CD14-positive monocyte (primary cell): Measurements from ENCODE around the gene PIP5K1B. TPM values are rescaled to one million over a fixed set of nuclear protein-coding genes. Genes with fewer than 3 reads are reported as not detected.

Experiments used
- DNase-seq, 3 donors: peaks; one replicate each; pipeline ENCODE4 v3.0.0-alpha.2; 2011 to 2022
- H2AFZ ChIP-seq: 2 replicates; pipeline ENCODE4 v1.6.0; 2012; ENCODE audit warnings: mild to moderate bottlenecking, low read depth, low read length, inconsistent platforms; ENCODE audit not compliant: insufficient read depth, poor library complexity, severe bottlenecking
- H3K27ac ChIP-seq, 2 donors: 1 replicate in 1 of 2; 2 replicates in 1 of 2; pipeline ENCODE4 v1.5.1; 2012 to 2013; ENCODE audit warnings: low read length in 2 of 2, control low read depth in 1 of 2, inconsistent platforms in 1 of 2, low read depth in 1 of 2, mild to moderate bottlenecking in 1 of 2
- H3K27me3 ChIP-seq, 2 donors: one replicate each; pipeline versions ENCODE4 v1.6.0 to v1.6.1; 2011 to 2013; ENCODE audit warnings: low read length in 2 of 2; ENCODE audit not compliant: control insufficient read depth in 2 of 2, insufficient read depth in 2 of 2
- H3K36me3 ChIP-seq, 2 donors: replicated peaks in 1 of 2; 1 replicate in 1 of 2; 2 replicates in 1 of 2; pipeline versions ENCODE4 v1.5.1 to v1.6.1; 2012 to 2013; ENCODE audit warnings: low read length in 2 of 2, control low read depth in 1 of 2, inconsistent platforms in 1 of 2, mild to moderate bottlenecking in 1 of 2; ENCODE audit not compliant: insufficient read depth in 2 of 2, control insufficient read depth in 1 of 2
- H3K4me1 ChIP-seq, 2 donors: 1 replicate in 1 of 2; 2 replicates in 1 of 2; pipeline versions ENCODE4 v1.5.1 to v1.6.1; 2012 to 2013; ENCODE audit warnings: low read length in 2 of 2, control low read depth in 1 of 2, inconsistent platforms in 1 of 2, mild to moderate bottlenecking in 1 of 2, moderate library complexity in 1 of 2; ENCODE audit not compliant: insufficient read depth in 2 of 2, control insufficient read depth in 1 of 2
- H3K4me2 ChIP-seq: replicated peaks from 2 replicates; pipeline ENCODE3; 2012; ENCODE audit warnings: low read length, moderate library complexity, mild to moderate bottlenecking; ENCODE audit not compliant: poor library complexity, severe bottlenecking; ENCODE audit errors: extremely low read depth
- H3K4me3 ChIP-seq, 3 experiments: fragments of 200-600 bp in 1 of 3; sonication (generic) in 1 of 3; replicated peaks in 1 of 3; 1 replicate in 2 of 3; 2 replicates in 1 of 3; pipeline ENCODE4 v1.5.1; 2011 to 2013; ENCODE audit warnings: low read length in 3 of 3, mild to moderate bottlenecking in 3 of 3, control low read depth in 2 of 3, low read depth in 2 of 3, inconsistent platforms in 1 of 3, moderate library complexity in 1 of 3
- H3K79me2 ChIP-seq: 2 replicates; pipeline ENCODE4 v1.6.0; 2012; ENCODE audit warnings: mild to moderate bottlenecking, control low read depth, inconsistent platforms, low read length, moderate library complexity; ENCODE audit not compliant: insufficient read depth
- H3K9ac ChIP-seq: 2 replicates; pipeline ENCODE4 v1.6.0; 2017; ENCODE audit warnings: low read length, mild to moderate bottlenecking; ENCODE audit not compliant: insufficient read depth, poor library complexity, severe bottlenecking
- H3K9me3 ChIP-seq, 2 donors: replicated peaks in 1 of 2; 1 replicate in 1 of 2; 2 replicates in 1 of 2; pipeline versions ENCODE4 v1.5.1 to v1.6.1; 2012 to 2013; ENCODE audit warnings: low read length in 2 of 2, control low read depth in 1 of 2; ENCODE audit not compliant: control insufficient read depth in 1 of 2, insufficient read depth in 1 of 2
- H4K20me1 ChIP-seq: 2 replicates; pipeline ENCODE4 v1.6.0; 2012; ENCODE audit warnings: mild to moderate bottlenecking, low read length, control low read depth, moderate library complexity; ENCODE audit not compliant: insufficient read depth
- H3K27ac Mint-ChIP-seq, 7 donors: one replicate each; pipeline ENCODE4 v1.8.0; 2020; ENCODE audit warnings: mild to moderate bottlenecking in 7 of 7, mixed read lengths in 7 of 7, moderate library complexity in 6 of 7, inconsistent platforms in 2 of 7
- H3K27me3 Mint-ChIP-seq, 3 donors: one replicate each; pipeline ENCODE4 v1.8.0; 2021 to 2022; ENCODE audit warnings: low read depth in 3 of 3, mild to moderate bottlenecking in 3 of 3, mixed read lengths in 3 of 3, moderate library complexity in 3 of 3, inconsistent platforms in 1 of 3
- H3K36me3 Mint-ChIP-seq, 2 donors: one replicate each; pipeline ENCODE4 v1.8.0; 2020; ENCODE audit warnings: mixed read lengths in 2 of 2, inconsistent platforms in 1 of 2, mild to moderate bottlenecking in 1 of 2
- H3K4me1 Mint-ChIP-seq: one replicate; pipeline ENCODE4 v1.8.0; 2020; ENCODE audit warnings: mild to moderate bottlenecking, mixed read lengths
- H3K4me3 Mint-ChIP-seq, 2 donors: one replicate each; pipeline ENCODE4 v1.8.0; 2020; ENCODE audit warnings: mild to moderate bottlenecking in 2 of 2, mixed read lengths in 2 of 2, moderate library complexity in 1 of 2
- H3K9me3 Mint-ChIP-seq, 7 donors: one replicate each; pipeline ENCODE4 v1.8.0; 2020 to 2022; ENCODE audit warnings: mixed read lengths in 7 of 7, mild to moderate bottlenecking in 6 of 7, moderate library complexity in 6 of 7, inconsistent platforms in 2 of 7
- CTCF ChIP-seq: fragments of 200-600 bp; IDR thresholded peaks from one replicate; pipeline ENCODE4 v1.8.0; 2022; ENCODE audit warnings: antibody characterized with exemption, mild to moderate bottlenecking
- WGBS: methylation state at CpG from one replicate; pipeline ENCODE4 v1.1.5; 2013; ENCODE audit warnings: missing lambda C conversion rate; ENCODE audit not compliant: insufficient coverage; 5-methylcytosine and 5-hydroxymethylcytosine counted together
- intact Hi-C, 2 donors: fragments of 100-400 bp; cut with micrococcal nuclease; formaldehyde crosslinking; loops; one replicate each; pipeline versions ENCODE4 v1.15.0 to v1.15.1; 2023
- polyA plus RNA-seq, 3 donors: library from polyadenylated mRNA; depleted of rRNA in 1 of 3; unstranded in 2 of 3; stranded (reverse) in 1 of 3; fragments of 300-500 nt in 2 of 3; fragments of >200 nt in 1 of 3; fragmentation: Illumina TruSeq in 2 of 3; gene quantifications; 1 replicate in 2 of 3; 2 replicates in 1 of 3; pipeline ENCODE4 v1.2.3, GENCODE V29; 2012 to 2021

Gene PIP5K1B
- polyA plus RNA-seq, 3 donors = 0.18 to 4.1 (median 0.87) TPM

GRCh38 chr9:69016191-69017096, 311.4 kb downstream of the PIP5K1B start:
- Mint-ChIP-seq H3K27ac (no peak overlapping the region), H3K4me3 (no peak overlapping the region), H3K27me3 (peaks cover 6 to 10% (median 9%) of the 10 kb centered on the region in 3 donors), H3K4me1 (peaks cover 25% of the 10 kb centered on the region), H3K9me3 (peaks cover 0 to 6% (median 2%) of the 10 kb centered on the region in 7 donors), H3K36me3 (no peaks in the 10 kb centered on the region)
- 33% methylated on average over 1 of the region's 5 CpGs for WGBS
- DNase-seq = no peak
- H3K36me3 ChIP-seq = no peaks in the 10 kb centered on the region
- no peaks in the 10 kb centered on the region for H3K27me3 ChIP-seq
- H3K9ac ChIP-seq = no peak overlapping the region
- no peak overlapping the region for H3K4me3 ChIP-seq
- no peaks in the 10 kb centered on the region for H4K20me1 ChIP-seq
- H3K79me2 ChIP-seq = no peaks in the 10 kb centered on the region
- no peaks in the 10 kb centered on the region for H3K9me3 ChIP-seq
- H3K4me1 ChIP-seq = peaks cover 11 to 15% of the 10 kb centered on the region in 2 donors
- H2AFZ ChIP-seq = no peak overlapping the region
- intact Hi-C loops = no loop called here
- TF ChIP-seq CTCF = no peak
- H3K27ac ChIP-seq = no peak overlapping the region
- H3K4me2 ChIP-seq = no peak overlapping the region

DNA sequence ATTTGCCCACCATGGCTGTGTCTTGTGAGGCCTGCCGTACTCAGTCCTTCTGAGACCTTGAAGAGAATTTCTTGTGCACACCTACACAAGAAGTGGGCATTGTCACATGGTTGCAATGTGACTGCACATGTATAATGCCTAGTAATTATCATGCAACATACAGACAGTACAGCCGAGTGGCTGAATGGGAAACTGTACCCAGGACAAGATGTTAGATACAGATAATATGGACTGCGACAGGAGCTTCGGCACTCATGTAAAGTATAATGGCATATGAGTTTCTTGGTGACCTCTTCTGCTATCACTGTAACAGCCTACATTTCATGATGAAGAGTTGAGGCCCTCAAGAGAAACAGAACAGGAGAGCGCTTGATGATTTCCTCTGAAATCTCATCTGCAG, 313.7 kb downstream of the PIP5K1B start:
- Mint-ChIP-seq H3K36me3 (no peaks in the 10 kb centered on the region), H3K27me3 (peaks cover 5 to 9% (median 8%) of the 10 kb centered on the region in 3 donors), H3K27ac (no peak overlapping the region), H3K9me3 (peaks cover 0 to 5% (median 1%) of the 10 kb centered on the region in 7 donors), H3K4me3 (no peak overlapping the region), H3K4me1 (peaks cover 9% of the 10 kb centered on the region)
- Histone ChIP-seq H2AFZ (no peak overlapping the region), H4K20me1 (no peaks in the 10 kb centered on the region), H3K9me3 (no peaks in the 10 kb centered on the region), H3K9ac (no peak overlapping the region), H3K27me3 (no peaks in the 10 kb centered on the region), H3K4me1 (no peaks in the 10 kb centered on the region), H3K4me2 (no peak overlapping the region), H3K27ac (no peak overlapping the region), H3K4me3 (no peak overlapping the region), H3K36me3 (no peaks in the 10 kb centered on the region), H3K79me2 (no peaks in the 10 kb centered on the region)
- no peak for DNase-seq
- intact Hi-C loops = no loop called here
- no CpG with 5 or more reads among the region's 5 CpGs for WGBS
- no peak for TF ChIP-seq CTCF
